ENCODE results near the gene MRPL49. TPM values are rescaled to one million over a fixed set of nuclear protein-coding genes. Genes with fewer than 3 reads are reported as not detected.

The MRPL49 gene
- total RNA-seq, 1 donor, result 41.6 TPM

DNA sequence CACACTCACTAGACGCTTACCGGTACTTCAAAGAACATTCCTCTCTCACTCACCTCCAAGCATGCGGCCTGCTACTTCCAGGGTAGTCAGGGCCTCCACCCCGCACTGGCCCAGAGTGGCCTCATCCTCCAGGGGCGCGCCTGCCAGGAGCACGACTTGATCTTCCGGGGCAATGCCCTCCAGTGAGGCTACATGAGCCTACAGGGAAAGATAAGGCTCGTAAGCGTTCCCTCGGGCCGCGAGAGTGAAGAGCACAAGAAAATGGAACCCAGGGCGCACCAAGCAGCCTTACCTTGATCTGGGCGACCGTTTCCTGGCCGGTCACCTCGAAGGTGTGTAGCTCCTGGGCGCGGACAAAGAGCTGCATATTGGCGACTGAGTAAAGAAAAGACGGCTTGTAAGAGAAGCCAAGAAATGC lies 665 bp upstream of the MRPL49 start:
- peak overlapping the region; percentile 82 for H3K27ac ChIP-seq (ENCODE audit: low read depth, low read length)
- H3K4me1 ChIP-seq (ENCODE audit: insufficient read depth, low read length), result peaks cover 20% of the 10 kb centered on the region
- H3K36me3 ChIP-seq (ENCODE audit: insufficient read depth, low read length), result peaks cover 57% of the 10 kb centered on the region
- H3K27me3 ChIP-seq (ENCODE audit: insufficient read depth, low read length), result no peaks in the 10 kb centered on the region
- no peaks in the 10 kb centered on the region for H3K9me3 ChIP-seq (ENCODE audit: low read depth, low read length)
- peaks cover 51% of the 10 kb centered on the region for H3K79me2 ChIP-seq (ENCODE audit: insufficient read depth, low read length)
- DNase-seq (ENCODE audit: insufficient read length, low spot score, missing footprints), result peak; percentile 89
- TF ChIP-seq, protein P1, sequence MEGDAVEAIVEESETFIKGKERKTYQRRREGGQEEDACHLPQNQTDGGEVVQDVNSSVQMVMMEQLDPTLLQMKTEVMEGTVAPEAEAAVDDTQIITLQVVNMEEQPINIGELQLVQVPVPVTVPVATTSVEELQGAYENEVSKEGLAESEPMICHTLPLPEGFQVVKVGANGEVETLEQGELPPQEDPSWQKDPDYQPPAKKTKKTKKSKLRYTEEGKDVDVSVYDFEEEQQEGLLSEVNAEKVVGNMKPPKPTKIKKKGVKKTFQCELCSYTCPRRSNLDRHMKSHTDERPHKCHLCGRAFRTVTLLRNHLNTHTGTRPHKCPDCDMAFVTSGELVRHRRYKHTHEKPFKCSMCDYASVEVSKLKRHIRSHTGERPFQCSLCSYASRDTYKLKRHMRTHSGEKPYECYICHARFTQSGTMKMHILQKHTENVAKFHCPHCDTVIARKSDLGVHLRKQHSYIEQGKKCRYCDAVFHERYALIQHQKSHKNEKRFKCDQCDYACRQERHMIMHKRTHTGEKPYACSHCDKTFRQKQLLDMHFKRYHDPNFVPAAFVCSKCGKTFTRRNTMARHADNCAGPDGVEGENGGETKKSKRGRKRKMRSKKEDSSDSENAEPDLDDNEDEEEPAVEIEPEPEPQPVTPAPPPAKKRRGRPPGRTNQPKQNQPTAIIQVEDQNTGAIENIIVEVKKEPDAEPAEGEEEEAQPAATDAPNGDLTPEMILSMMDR (IDR thresholded peaks at IDR 0.05; ENCODE audit: extremely low read depth, low read depth, low read length), result no peak
- peak overlapping the region; percentile 87 for H2AFZ ChIP-seq (ENCODE audit: low read length)
- peak overlapping the region; percentile 99 for H3K4me2 ChIP-seq (ENCODE audit: insufficient read depth, low read length)
- H3K4me3 ChIP-seq (ENCODE audit: insufficient read depth, low read length), result peak overlapping the region; percentile 87
- peaks cover 6% of the 10 kb centered on the region for H4K20me1 ChIP-seq (ENCODE audit: insufficient read depth, low read length)

DNA sequence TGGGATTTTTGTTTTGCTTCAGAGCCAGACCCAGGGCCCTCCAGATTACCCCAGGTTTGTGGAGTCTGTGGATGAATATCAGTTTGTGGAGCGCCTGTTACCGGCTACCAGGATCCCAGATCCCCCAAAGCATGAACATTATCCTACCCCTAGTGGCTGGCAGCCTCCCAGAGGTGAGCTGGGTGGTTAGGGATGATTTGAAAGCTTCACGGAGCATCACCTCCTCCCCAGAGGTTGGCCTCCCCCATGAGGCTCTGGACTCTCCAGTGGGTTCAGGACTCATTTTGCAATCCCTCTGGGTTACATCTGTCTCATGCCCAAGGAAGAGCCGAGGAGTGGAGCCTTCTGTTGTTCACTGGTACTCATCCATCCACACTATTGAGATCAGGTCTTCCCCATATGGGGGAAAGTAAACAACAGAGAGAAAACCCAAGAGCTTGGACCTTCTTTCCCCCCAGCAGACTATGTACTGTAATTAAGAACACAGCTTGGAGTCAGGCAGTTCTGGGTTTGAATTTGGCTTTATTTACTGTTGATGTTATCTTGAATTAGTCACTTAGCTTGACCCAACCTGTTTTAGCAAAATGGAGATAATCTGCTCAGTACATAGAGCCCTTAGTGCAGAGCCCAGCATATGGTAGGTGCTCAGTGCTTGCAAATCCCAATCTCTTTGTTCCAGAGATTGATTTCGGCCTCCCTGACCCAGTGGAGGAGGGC lies 2.5 kb downstream of the MRPL49 start:
- Histone ChIP-seq H3K36me3 (ENCODE audit: insufficient read depth, low read length) (peaks cover 70% of the 10 kb centered on the region), H2AFZ (ENCODE audit: low read length) (no peak overlapping the region), H3K4me3 (ENCODE audit: insufficient read depth, low read length) (no peak overlapping the region), H3K4me1 (ENCODE audit: insufficient read depth, low read length) (peaks cover 13% of the 10 kb centered on the region), H3K4me2 (ENCODE audit: insufficient read depth, low read length) (no peak overlapping the region), H4K20me1 (ENCODE audit: insufficient read depth, low read length) (peaks cover 10% of the 10 kb centered on the region), H3K27me3 (ENCODE audit: insufficient read depth, low read length) (no peaks in the 10 kb centered on the region), H3K9me3 (ENCODE audit: low read depth, low read length) (no peaks in the 10 kb centered on the region), H3K27ac (ENCODE audit: low read depth, low read length) (no peak overlapping the region), H3K79me2 (ENCODE audit: insufficient read depth, low read length) (peaks cover 50% of the 10 kb centered on the region)
- peak; percentile 72 for DNase-seq (ENCODE audit: insufficient read length, low spot score, missing footprints)
- TF ChIP-seq, protein P1 (IDR thresholded peaks at IDR 0.05; ENCODE audit: extremely low read depth, low read depth, low read length), result no peak

DNA sequence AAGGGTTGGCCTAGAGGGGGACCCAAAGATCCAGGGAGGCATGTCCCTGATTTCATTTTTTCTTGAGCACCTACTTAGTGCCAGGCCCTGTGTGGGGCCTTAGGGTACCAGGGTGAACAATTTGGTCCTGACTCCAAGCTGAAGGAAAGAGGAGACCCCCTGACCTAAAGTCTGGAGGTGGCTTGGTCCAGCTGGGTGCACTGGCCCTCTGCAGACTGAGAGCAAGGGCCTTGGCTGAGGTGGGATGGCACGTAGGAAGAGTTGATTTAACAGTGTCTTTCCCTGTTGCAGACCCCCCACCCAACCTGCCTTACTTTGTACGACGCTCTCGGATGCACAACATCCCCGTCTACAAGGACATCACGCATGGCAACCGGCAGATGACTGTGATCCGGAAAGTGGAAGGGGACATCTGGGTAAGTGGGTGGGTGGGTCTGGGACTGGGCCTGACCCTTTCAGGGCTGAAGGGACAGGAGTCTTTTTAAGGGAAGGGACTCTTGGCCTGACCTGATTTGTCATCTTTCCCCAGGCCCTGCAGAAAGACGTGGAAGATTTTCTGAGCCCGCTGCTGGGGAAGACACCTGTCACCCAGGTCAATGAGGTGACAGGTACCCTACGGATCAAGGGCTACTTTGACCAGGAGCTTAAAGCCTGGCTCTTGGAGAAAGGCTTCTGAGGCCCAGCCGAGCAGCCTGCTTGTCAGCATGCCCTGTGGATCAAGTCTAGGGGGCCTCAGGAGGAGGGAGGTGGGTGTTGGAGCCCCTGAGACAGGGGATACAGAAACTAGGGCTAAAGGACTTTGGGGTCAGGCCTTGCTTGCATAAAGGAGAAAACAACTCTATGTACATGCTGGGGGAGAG lies 3.3 kb downstream of the MRPL49 start:
- Histone ChIP-seq H3K27me3 (ENCODE audit: insufficient read depth, low read length) (no peaks in the 10 kb centered on the region), H3K9me3 (ENCODE audit: low read depth, low read length) (no peaks in the 10 kb centered on the region), H3K4me3 (ENCODE audit: insufficient read depth, low read length) (no peak overlapping the region), H3K79me2 (ENCODE audit: insufficient read depth, low read length) (peaks cover 47% of the 10 kb centered on the region), H4K20me1 (ENCODE audit: insufficient read depth, low read length) (peaks cover 10% of the 10 kb centered on the region), H3K4me2 (ENCODE audit: insufficient read depth, low read length) (no peak overlapping the region), H3K36me3 (ENCODE audit: insufficient read depth, low read length) (peaks cover 68% of the 10 kb centered on the region), H2AFZ (ENCODE audit: low read length) (no peak overlapping the region), H3K4me1 (ENCODE audit: insufficient read depth, low read length) (peaks cover 13% of the 10 kb centered on the region), H3K27ac (ENCODE audit: low read depth, low read length) (no peak overlapping the region)
- DNase-seq (ENCODE audit: insufficient read length, low spot score, missing footprints), result peak; percentile 65
- TF ChIP-seq, protein P1 (IDR thresholded peaks at IDR 0.05; ENCODE audit: extremely low read depth, low read depth, low read length), result no peak

Measured in osteoblast (primary cell).